Measurements from ENCODE around the gene SORBS1.

DNA sequence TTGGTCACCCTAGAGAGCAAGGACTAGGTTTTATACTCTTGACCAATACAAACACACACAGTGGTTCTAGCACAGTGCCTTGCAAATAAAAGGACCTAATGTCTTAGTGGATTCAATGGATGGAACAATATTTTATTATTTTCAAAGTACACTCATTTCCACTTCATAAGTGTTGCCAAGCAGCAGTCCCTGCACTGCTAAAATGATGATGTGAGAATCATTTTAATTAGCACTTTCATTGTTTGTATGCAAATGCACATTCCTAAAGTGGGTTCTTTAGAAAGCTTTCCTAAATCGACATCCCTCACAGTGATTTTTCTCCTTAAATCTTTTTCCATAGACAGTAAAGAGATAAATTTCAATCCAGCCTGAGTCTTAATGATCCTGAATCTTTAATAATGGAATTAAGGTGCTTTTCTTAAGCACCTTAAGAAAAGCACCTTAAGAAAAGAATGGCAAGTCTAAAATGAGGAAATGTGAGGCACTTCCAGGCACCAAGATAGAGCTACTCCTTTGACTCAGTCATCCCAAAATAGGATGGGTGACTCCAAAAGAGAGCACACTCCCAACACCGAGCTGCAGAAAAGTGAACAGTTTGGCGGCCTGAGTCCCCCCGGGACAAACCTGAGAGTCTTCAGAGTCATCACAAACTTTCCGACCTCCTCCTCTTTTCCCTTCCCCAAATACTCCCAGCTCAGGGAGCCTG is 84.5 kb downstream of the SORBS1 start:
- TF ChIP-seq, protein P1, sequence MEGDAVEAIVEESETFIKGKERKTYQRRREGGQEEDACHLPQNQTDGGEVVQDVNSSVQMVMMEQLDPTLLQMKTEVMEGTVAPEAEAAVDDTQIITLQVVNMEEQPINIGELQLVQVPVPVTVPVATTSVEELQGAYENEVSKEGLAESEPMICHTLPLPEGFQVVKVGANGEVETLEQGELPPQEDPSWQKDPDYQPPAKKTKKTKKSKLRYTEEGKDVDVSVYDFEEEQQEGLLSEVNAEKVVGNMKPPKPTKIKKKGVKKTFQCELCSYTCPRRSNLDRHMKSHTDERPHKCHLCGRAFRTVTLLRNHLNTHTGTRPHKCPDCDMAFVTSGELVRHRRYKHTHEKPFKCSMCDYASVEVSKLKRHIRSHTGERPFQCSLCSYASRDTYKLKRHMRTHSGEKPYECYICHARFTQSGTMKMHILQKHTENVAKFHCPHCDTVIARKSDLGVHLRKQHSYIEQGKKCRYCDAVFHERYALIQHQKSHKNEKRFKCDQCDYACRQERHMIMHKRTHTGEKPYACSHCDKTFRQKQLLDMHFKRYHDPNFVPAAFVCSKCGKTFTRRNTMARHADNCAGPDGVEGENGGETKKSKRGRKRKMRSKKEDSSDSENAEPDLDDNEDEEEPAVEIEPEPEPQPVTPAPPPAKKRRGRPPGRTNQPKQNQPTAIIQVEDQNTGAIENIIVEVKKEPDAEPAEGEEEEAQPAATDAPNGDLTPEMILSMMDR (IDR thresholded peaks at IDR 0.05): no peak
- no peak for TF ChIP-seq EZH2 (IDR thresholded peaks at IDR 0.05; ENCODE audit: borderline replicate concordance, insufficient read depth, low read depth, low read length, poor library complexity, severe bottlenecking)
